Measurements from ENCODE around the gene EFCAB5.
"Not testable (repeated sequence)": the region's sequence is repeated elsewhere in the genome, so short reads cannot be mapped to it uniquely, and the experiment has no call there.

Gene EFCAB5

GRCh38 chr17:30021708-30022317 lies 80.4 kb downstream of the EFCAB5 start:
- peak; percentile 33 for DNase-seq

GRCh38 chr17:30025325-30025724 lies 83.9 kb downstream of the EFCAB5 start:
- DNase-seq = not testable (repeated sequence)

- DNase-seq = no peak
Observed at GRCh38 chr17:30027676-30028075, 86.2 kb downstream of the EFCAB5 start.

DNA sequence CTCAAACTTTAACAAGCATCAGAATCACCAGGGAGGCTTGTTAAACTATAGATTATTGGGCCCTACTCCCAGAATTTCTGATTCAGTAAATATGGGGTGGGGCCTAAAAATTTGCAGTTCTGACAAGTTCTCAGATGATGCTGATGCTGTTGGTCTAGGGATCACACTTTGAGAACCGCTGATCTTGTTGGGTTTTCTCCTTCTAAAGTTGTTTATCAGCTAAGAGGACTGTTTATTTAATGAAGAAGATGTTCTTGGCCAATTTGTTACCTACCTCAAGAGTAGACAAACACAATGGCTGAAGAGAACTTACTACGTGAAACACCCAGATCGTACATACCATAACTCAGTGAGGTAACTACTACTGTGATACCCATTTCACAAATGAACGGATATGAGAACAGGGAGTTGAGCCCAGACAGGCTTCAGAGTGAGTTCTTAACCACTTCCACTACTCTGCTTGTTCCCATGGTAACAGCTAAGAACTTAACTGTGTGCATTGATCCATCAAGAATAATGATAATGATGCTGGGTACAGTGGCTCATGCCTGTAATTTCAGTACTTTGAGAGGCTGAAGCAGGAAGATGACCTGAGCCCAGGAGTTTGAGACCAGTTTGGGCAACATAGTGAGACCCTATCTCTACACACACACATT lies 89.9 kb downstream of the EFCAB5 start:
- DNase-seq = no peak

DNA sequence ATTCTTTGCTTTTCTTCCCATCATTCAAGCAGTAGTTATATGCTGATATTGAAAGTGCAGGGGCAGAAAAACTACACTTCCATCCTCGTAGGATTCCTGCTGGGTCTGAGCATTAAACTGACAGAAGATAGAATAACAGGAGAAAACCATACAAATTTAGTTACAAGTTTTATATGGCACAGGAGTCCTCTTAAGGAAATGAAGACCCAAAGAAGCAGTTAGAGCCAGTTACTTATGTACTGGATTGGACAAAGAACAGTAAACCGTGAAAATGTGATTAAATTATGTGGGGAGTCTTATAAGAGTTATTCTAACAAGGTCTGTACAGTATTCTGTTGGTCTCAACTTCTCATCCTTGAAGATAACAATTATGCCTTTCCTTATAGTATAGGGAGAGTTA lies 93.9 kb downstream of the EFCAB5 start:
- no peak for DNase-seq

- peak; percentile 30 for DNase-seq
Observed at GRCh38 chr17:30040719-30041518, 99.5 kb downstream of the EFCAB5 start.

DNA sequence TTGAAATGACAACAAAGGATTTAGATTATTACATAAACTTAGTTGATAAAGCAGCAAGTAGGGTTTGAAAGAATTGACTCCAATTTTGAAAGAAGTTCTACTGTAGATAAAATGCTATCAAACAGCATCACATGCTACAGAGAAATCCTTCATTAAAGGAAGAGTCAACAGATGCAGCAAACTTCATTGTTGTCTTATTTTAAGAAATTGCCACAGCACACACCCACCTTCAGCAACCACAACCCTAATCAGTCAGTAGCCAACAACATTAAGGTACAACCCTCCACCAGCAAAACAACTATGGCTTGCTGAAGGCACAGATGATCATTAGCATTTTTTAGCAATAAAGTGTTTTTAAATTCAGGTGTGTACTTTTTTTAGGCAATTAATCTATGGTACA lies 100.1 kb downstream of the EFCAB5 start:
- no peak for DNase-seq

GRCh38 chr17:30062372-30062771 lies 120.9 kb downstream of the EFCAB5 start:
- no peak for DNase-seq

DNA sequence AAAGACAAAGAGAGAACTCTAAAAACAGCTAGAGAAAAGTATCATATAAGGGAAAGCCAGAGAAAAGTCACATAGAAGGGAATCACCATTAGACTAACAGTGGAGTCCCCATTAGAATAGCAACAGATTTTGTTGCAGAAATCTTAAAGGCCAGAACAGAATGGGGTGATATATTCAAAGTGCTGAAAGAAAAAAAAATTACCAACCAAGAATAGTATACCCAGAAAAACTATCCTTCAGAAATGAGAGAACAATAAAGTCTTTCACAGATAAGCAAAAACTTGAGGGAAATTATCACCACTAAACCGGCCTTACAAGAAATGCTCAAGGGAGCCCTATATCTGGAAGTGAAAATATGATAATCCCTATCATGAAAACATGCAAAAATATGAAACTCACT lies 123.3 kb downstream of the EFCAB5 start:
- DNase-seq = no peak

- DNase-seq = no peak
Observed at GRCh38 chr17:30068465-30068864, 127.0 kb downstream of the EFCAB5 start.

- DNase-seq = no peak
Observed at GRCh38 chr17:30074254-30074653, 132.8 kb downstream of the EFCAB5 start.

- peak; percentile 34 for DNase-seq
Observed at GRCh38 chr17:30074730-30075129, 133.3 kb downstream of the EFCAB5 start.

- no peak for DNase-seq
Observed at GRCh38 chr17:30082773-30083172, 141.3 kb downstream of the EFCAB5 start.

GRCh38 chr17:30084788-30085187 lies 143.4 kb downstream of the EFCAB5 start:
- no peak for DNase-seq

GRCh38 chr17:30086896-30087295 lies 145.5 kb downstream of the EFCAB5 start:
- no peak for DNase-seq

- DNase-seq = not testable (repeated sequence)
Observed at GRCh38 chr17:30087431-30087830, 146.0 kb downstream of the EFCAB5 start.

DNA sequence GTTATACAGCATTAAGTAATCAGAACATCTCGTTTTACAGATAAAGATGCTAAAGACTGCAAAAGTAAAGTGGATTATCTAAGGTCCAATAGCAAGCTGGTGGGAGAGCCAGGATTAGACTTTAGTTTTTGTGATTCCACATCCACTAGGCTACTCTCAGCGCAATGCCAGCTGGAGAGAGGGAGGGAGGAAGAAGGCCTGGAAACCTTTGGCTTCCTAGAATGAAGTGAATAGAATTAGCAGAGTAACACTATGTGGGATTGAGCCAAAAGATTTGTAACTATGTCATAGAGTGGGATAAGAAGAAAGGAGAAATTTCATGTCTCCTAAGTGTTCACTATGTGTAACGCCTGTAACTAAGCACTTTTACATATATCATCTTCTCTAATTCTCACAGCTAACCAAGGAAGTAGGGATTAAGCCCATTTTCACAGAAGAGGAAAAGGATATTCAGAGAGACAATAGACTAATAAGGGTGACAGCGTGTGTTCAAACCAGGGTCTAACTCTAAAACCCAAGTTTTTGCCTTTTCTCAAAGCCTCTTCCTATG lies 149.8 kb downstream of the EFCAB5 start:
- DNase-seq = no peak

DNA sequence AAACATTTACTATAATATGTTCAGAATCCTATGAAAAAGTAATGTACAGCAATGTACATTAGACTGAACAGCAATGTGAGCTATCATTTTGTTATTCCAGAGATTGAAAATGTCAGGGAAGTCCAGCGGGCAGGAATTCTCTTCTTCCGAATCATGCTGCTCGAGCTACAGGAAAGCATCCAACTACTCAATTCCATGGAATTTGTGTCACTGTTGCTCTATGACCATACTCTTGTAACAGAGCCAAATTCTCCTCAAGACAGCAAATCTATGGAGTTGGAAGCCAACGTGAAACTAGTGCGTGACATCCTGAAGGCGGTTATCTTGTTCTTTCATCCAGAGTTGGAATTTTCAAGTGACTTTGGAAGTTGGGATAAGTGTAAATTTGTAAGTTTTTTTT lies 150.3 kb downstream of the EFCAB5 start:
- DNase-seq = peak; percentile 96

DNA sequence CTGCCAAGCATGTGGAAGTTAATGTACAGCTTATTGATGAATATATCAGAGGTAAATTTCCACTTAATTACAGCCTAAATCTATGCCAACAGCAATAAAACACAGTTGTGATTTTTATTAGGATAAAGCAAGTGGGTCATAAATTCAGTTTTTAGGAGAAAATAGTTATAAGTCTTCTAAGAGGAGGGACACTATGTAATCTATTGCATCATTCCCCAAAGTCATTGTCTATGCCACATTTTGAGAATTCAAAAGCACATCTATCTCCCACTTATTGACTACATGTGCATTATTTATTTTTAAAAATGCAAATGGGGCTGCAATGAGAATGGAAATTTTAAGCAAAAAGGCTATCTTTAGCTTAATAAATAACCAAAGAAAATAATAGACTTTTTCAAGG lies 151.5 kb downstream of the EFCAB5 start:
- no peak for DNase-seq

- peak; percentile 67 for DNase-seq
Observed at GRCh38 chr17:30093463-30094147, 152.2 kb downstream of the EFCAB5 start.

DNA sequence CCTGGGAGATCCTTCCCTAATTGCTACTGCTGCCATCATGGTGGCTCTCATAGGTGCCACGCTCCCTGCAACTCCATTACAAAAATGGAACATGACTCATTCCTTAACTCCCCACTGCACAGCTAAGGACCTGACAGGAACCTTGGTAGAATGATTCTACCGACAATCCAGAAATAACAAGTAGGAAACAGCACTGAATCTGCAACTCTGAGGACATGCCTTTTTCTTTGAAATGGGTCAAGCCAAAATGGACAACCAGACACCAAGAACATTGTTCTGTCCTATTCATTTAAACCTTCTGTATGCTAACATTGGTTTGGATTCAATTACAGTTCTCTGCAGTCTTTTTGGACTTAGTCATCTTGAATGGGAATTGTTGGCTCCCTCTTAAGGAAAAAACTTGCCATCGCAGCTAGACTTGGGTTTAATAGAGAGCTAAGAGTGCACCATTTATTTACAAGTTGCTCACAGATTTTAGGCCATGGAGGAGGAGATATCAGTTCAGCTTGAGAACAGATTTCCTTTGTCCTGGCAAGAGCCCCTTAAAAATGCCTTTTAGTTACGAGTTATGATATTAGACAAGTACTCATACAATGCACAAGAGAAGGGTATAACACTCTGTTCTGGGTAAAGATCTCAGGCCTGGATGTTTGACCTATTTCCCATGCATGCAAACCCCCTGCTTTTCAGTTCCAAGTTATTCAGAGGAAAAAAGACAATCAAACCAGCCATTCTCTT lies 154.2 kb downstream of the EFCAB5 start:
- peak; percentile 74 for DNase-seq

- DNase-seq = no peak
Observed at GRCh38 chr17:30101686-30102390, 160.4 kb downstream of the EFCAB5 start.

All from fibroblast of skin of right biceps (primary cell).